SK-N-SH (cell line): ENCODE measurements around the gene DHRS12. TPM values are rescaled to one million over a fixed set of nuclear protein-coding genes. Genes with fewer than 3 reads are reported as not detected.

ENCODE experiments used
- CTCF ChIA-PET: fragments of 300-600, 350-600 bp; formaldehyde crosslinking; extraction: SDS; loops from one replicate; lab custom pipeline; 2021; lab: Yijun Ruan, JAX
- POLR2A ChIA-PET: fragments of 350-600 bp; sonication (Branson Sonifier 250); formaldehyde crosslinking; extraction: SDS; loops from one replicate; lab custom pipeline; 2020; ENCODE audit warnings: antibody characterized with exemption, inconsistent platforms; lab: Yijun Ruan, JAX
- DNase-seq: peaks from one replicate; pipeline ENCODE4 v3.0.0; 2012
- H2AFZ ChIP-seq: fragments of 200-600 bp; sonication (generic); 2 replicates; pipeline ENCODE4 v1.8.1; 2016; ENCODE audit warnings: antibody characterized with exemption, mild to moderate bottlenecking, low read depth
- H3F3A ChIP-seq: fragments of 200-600 bp; sonication (generic); replicated peaks from 2 replicates; pipeline ENCODE3; 2016; ENCODE audit warnings: antibody characterized with exemption, mild to moderate bottlenecking; ENCODE audit not compliant: insufficient read depth
- H3K27ac ChIP-seq, 2 experiments: fragments of 200-500 bp in 1 of 2; fragments of 200-600 bp in 1 of 2; sonication (Bioruptor generic) in 1 of 2; sonication (generic), shearing (Covaris generic) in 1 of 2; 2 replicates each; pipeline versions ENCODE4 v1.5.1 to v1.6.1; 2014 to 2016; ENCODE audit warnings: low read depth in 2 of 2, inconsistent platforms in 1 of 2, low read length in 1 of 2, mild to moderate bottlenecking in 1 of 2, mixed read lengths in 1 of 2
- H3K27me3 ChIP-seq: fragments of 200-600 bp; sonication (generic), shearing (Covaris generic); 2 replicates; pipeline ENCODE4 v1.6.1; 2016; ENCODE audit warnings: mixed run types; ENCODE audit not compliant: insufficient read depth
- H3K36me3 ChIP-seq, 2 experiments: fragments of 200-500 bp in 1 of 2; fragments of 200-600 bp in 1 of 2; sonication (Bioruptor generic) in 1 of 2; sonication (generic) in 1 of 2; replicated peaks in 1 of 2; 2 replicates each; pipeline versions ENCODE3 to v1.5.1; 2014 to 2016; ENCODE audit warnings: low read length in 1 of 2, mild to moderate bottlenecking in 1 of 2; ENCODE audit not compliant: insufficient read depth in 2 of 2, control insufficient read depth in 1 of 2
- H3K4me1 ChIP-seq, 2 experiments: fragments of 200-500 bp in 1 of 2; fragments of 200-600 bp in 1 of 2; sonication (Bioruptor generic) in 1 of 2; sonication (generic), shearing (Covaris generic) in 1 of 2; 2 replicates each; pipeline versions ENCODE4 v1.5.1 to v1.6.1; 2014 to 2016; ENCODE audit warnings: low read depth in 1 of 2, low read length in 1 of 2, mixed run types in 1 of 2; ENCODE audit not compliant: insufficient read depth in 2 of 2, control insufficient read depth in 1 of 2
- H3K4me2 ChIP-seq: fragments of 200-600 bp; sonication (generic), shearing (Covaris generic); 2 replicates; pipeline ENCODE4 v1.6.1; 2017; ENCODE audit warnings: mixed run types
- H3K4me3 ChIP-seq, 2 experiments: fragments of 200-500 bp in 1 of 2; fragments of 200-600 bp in 1 of 2; sonication (Bioruptor generic) in 1 of 2; sonication (generic), shearing (Covaris generic) in 1 of 2; 2 replicates each; pipeline versions ENCODE4 v1.5.1 to v1.8.1; 2014 to 2016; ENCODE audit warnings: low read depth in 2 of 2, inconsistent platforms in 1 of 2, low read length in 1 of 2, mild to moderate bottlenecking in 1 of 2, mixed read lengths in 1 of 2, moderate library complexity in 1 of 2
- H3K79me2 ChIP-seq: fragments of 200-600 bp; sonication (generic); 2 replicates; pipeline ENCODE4 v1.8.1; 2017; ENCODE audit warnings: mild to moderate bottlenecking; ENCODE audit not compliant: insufficient read depth
- H3K9ac ChIP-seq: fragments of 200-600 bp; sonication (generic); 2 replicates; pipeline ENCODE4 v1.6.1; 2017; ENCODE audit warnings: mixed run types
- H3K9me2 ChIP-seq: fragments of 200-600 bp; sonication (generic); 2 replicates; pipeline ENCODE4 v1.6.1; 2017; ENCODE audit warnings: mixed run types
- H3K9me3 ChIP-seq: fragments of 200-600 bp; sonication (generic); 2 replicates; pipeline ENCODE4 v1.6.1; 2017; ENCODE audit warnings: mixed run types, mild to moderate bottlenecking, moderate library complexity
- H4K20me1 ChIP-seq: fragments of 200-600 bp; sonication (generic); 2 replicates; pipeline ENCODE4 v1.6.1; 2017; ENCODE audit warnings: mild to moderate bottlenecking, mixed run types; ENCODE audit not compliant: insufficient read depth
- CTCF ChIP-seq: fragments of 200-600 bp; sonication (generic); IDR thresholded peaks from 2 replicates; pipeline ENCODE4 v1.6.1; 2017; ENCODE audit warnings: antibody characterized with exemption, mild to moderate bottlenecking, moderate library complexity
- FOSL2 ChIP-seq: IDR thresholded peaks from 2 replicates; pipeline ENCODE4 v1.4.0; 2012; ENCODE audit warnings: low read depth, mild to moderate bottlenecking, moderate library complexity, borderline replicate concordance
- FOXM1 ChIP-seq: IDR thresholded peaks from 2 replicates; pipeline ENCODE4 v1.4.0; 2012; ENCODE audit warnings: low read depth, mild to moderate bottlenecking
- GATA2 ChIP-seq: sonication (generic); formaldehyde crosslinking; IDR thresholded peaks from 2 replicates; pipeline ENCODE4 v1.5.0; 2020; ENCODE audit warnings: mild to moderate bottlenecking, missing genetic modification reagents
- IRF3 ChIP-seq: fragments of 150-350 bp; IDR thresholded peaks from 2 replicates; pipeline ENCODE4 v1.6.1; 2016; ENCODE audit warnings: mild to moderate bottlenecking, low read depth, low read length
- MAX ChIP-seq: IDR thresholded peaks from 2 replicates; pipeline ENCODE4 v1.4.0; 2012; ENCODE audit warnings: low read depth
- MEF2A ChIP-seq: IDR thresholded peaks from 2 replicates; pipeline ENCODE4 v1.4.0; 2012; ENCODE audit warnings: low read depth, borderline replicate concordance
- MXI1 ChIP-seq: IDR thresholded peaks from 2 replicates; pipeline ENCODE4 v1.6.1; 2012; ENCODE audit warnings: mild to moderate bottlenecking, low read depth, low read length, improper control_type of control experiment
- NFIC ChIP-seq: IDR thresholded peaks from 2 replicates; pipeline ENCODE4 v1.4.0; 2012; ENCODE audit warnings: borderline replicate concordance
- RCOR1 ChIP-seq: fragments of 150-350 bp; IDR thresholded peaks from 2 replicates; pipeline ENCODE4 v1.6.1; 2017; ENCODE audit warnings: antibody characterized with exemption, low read length
- REST ChIP-seq: IDR thresholded peaks from 2 replicates; pipeline ENCODE4 v1.6.1; 2012; ENCODE audit warnings: mild to moderate bottlenecking, low read depth, low read length, moderate library complexity
- SMC3 ChIP-seq: IDR thresholded peaks from 2 replicates; pipeline ENCODE4 v1.6.1; 2012; ENCODE audit warnings: low read depth, low read length, improper control_type of control experiment
- TCF12 ChIP-seq: IDR thresholded peaks from 2 replicates; pipeline ENCODE4 v1.4.0; 2012
- TEAD4 ChIP-seq: IDR thresholded peaks from 2 replicates; pipeline ENCODE4 v1.4.0; 2012; ENCODE audit warnings: mild to moderate bottlenecking, borderline replicate concordance; ENCODE audit not compliant: insufficient read depth
- USF2 ChIP-seq: fragments of 150-350 bp; IDR thresholded peaks from 2 replicates; pipeline ENCODE4 v1.6.1; 2017; ENCODE audit warnings: antibody characterized with exemption, low read length, low read depth, borderline replicate concordance
- YY1 ChIP-seq: IDR thresholded peaks from 2 replicates; pipeline ENCODE4 v1.4.0; 2012; ENCODE audit warnings: low read depth, mild to moderate bottlenecking
- ZBTB33 ChIP-seq: IDR thresholded peaks from 2 replicates; pipeline ENCODE4 v1.4.0; 2012; ENCODE audit warnings: low read depth, borderline replicate concordance
- WGBS: methylation state at CpG from one replicate; pipeline ENCODE4 v1.1.6; 2017; ENCODE audit warnings: low lambda C conversion rate; 5-methylcytosine and 5-hydroxymethylcytosine counted together
- polyA plus RNA-seq, 3 experiments: library from polyadenylated mRNA; depleted of rRNA; stranded (reverse); fragments of >200 nt; gene quantifications; 2 replicates each; pipeline ENCODE4 v1.2.3, GENCODE V29; 2012

Gene DHRS12
- polyA plus RNA-seq, 1 of the 3 experiments (the other 2 are of a cell fraction) = 9.6 TPM

- H3K27ac ChIP-seq = no peak overlapping the region
- H3K4me1 ChIP-seq = peaks cover 0 to 4% of the 10 kb centered on the region in 2 experiments; a peak in 1 of 4 replicates
- H3K9me2 ChIP-seq = no peaks in the 10 kb centered on the region
- no peak overlapping the region for H3K4me2 ChIP-seq
- ChIA-PET CTCF (no interaction called here), POLR2A (no interaction called here)
- DNase-seq = no peak
- H3K27me3 ChIP-seq = no peaks in the 10 kb centered on the region
- no peaks in the 10 kb centered on the region for H3K9me3 ChIP-seq
- no peak overlapping the region for H3K4me3 ChIP-seq
- H3K36me3 ChIP-seq = no peaks in the 10 kb centered on the region
- H3K9ac ChIP-seq = no peak overlapping the region
- TF ChIP-seq TEAD4 = no peak
- no peak for TF ChIP-seq TCF12
- no peak for TF ChIP-seq FOSL2
- no peaks in the 10 kb centered on the region for H3F3A ChIP-seq
- no peaks in the 10 kb centered on the region for H3K79me2 ChIP-seq
- WGBS = 87% methylated on average over 7 of the region's 7 CpGs
- H4K20me1 ChIP-seq = no peaks in the 10 kb centered on the region
- H2AFZ ChIP-seq = no peak overlapping the region
Measured at GRCh38 chr13:51776179-51776578, 27.8 kb downstream of the DHRS12 start.

GRCh38 chr13:51773515-51773914 lies 30.4 kb downstream of the DHRS12 start:
- 92% methylated on average over 8 of the region's 11 CpGs for WGBS
- Histone ChIP-seq H3K27ac (no peak overlapping the region), H3F3A (no peaks in the 10 kb centered on the region), H3K27me3 (no peaks in the 10 kb centered on the region), H3K4me2 (no peak overlapping the region), H3K9me3 (no peaks in the 10 kb centered on the region), H3K36me3 (no peaks in the 10 kb centered on the region), H3K9me2 (no peaks in the 10 kb centered on the region), H3K4me1 (peaks cover 0 to 7% of the 10 kb centered on the region in 2 experiments; a peak in 1 of 4 replicates), H3K9ac (no peak overlapping the region), H3K4me3 (no peak overlapping the region), H3K79me2 (no peaks in the 10 kb centered on the region), H4K20me1 (no peaks in the 10 kb centered on the region), H2AFZ (no peak overlapping the region)
- DNase-seq = no peak
- TF ChIP-seq MEF2A (no peak), IRF3 (no peak), GATA2 (CRISPR knock-in tag) (no peak), REST (no peak), YY1 (no peak), MXI1 (no peak), FOXM1 (no peak), SMC3 (no peak), ZBTB33 (no peak), FOSL2 (no peak), RCOR1 (no peak), MAX (no peak), NFIC (no peak), CTCF (no peak), USF2 (no peak)
- ChIA-PET POLR2A (no interaction called here), CTCF (interaction anchor here (4.0 kb wide), 1 partner anchor 24 kb away, joined by 22 read pairs; no protein-coding TSS in a partner anchor)
